ENCODE data around the gene PKP2. TPM values are rescaled to one million over a fixed set of nuclear protein-coding genes. Genes with fewer than 3 reads are reported as not detected.

PKP2 gene
- total RNA-seq, 2 donors from 2014 or later = 0.12 to 0.39 TPM

DNA sequence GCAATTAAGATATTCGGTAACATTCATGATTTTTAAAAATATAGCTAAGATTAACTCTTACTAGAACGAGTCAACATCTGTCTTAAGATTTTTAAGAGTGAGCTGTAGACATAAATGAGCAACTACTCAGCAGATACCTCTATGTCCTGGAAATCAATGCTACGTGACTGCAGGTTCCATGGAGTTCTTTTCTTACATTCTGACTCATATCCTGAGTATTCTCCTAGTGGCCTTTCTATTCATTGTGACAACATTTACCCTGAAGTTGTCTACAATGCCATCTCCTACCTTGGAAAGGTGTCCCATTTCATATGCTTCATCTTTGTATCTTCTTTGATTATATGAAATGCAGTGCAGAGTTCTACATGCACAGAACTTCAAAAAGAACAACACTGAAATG is 59.9 kb downstream of the PKP2 start:
- no peaks in the 10 kb centered on the region for H3K27me3 Mint-ChIP-seq (ENCODE audit: low read depth)
- ATAC-seq (replicated peaks in 1 of 2) (no peak), DNase-seq (no peak)
- no peak overlapping the region for H3K27ac Mint-ChIP-seq
- no peaks in the 10 kb centered on the region for H3K36me3 Mint-ChIP-seq (ENCODE audit: insufficient read depth in 2 of 2)
- no peaks in the 10 kb centered on the region for H3K4me1 Mint-ChIP-seq (ENCODE audit: low read depth)
- H3K9me3 Mint-ChIP-seq = no peaks in the 10 kb centered on the region
- H3K4me3 Mint-ChIP-seq = no peak overlapping the region

DNA sequence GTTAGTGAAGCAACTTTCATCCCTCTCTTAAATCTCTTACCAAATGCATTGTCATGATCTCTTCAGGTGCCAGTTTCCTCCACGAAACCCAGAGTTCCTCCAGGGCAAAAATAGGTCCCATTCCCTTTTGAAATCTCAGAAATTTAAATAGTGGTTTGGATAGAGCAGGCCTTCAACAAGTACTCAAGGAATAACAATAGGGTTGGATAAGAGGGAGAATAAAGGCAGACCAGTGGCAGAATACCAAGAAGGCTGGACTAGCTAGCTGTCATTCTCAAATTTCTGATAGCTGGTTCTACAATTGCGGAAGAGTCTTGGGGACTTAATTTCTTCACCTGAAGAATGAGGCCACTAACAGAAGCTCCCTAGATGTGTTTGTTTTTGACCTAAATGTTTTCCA is 62.5 kb downstream of the PKP2 start:
- no peaks in the 10 kb centered on the region for H3K9me3 Mint-ChIP-seq
- H3K36me3 Mint-ChIP-seq (ENCODE audit: insufficient read depth in 2 of 2) = no peaks in the 10 kb centered on the region
- H3K27ac Mint-ChIP-seq = no peak overlapping the region
- no peaks in the 10 kb centered on the region for H3K4me1 Mint-ChIP-seq (ENCODE audit: low read depth)
- H3K4me3 Mint-ChIP-seq = no peak overlapping the region
- ATAC-seq (replicated peaks in 1 of 2) (no peak), DNase-seq (no peak)
- H3K27me3 Mint-ChIP-seq (ENCODE audit: low read depth) = no peaks in the 10 kb centered on the region

DNA sequence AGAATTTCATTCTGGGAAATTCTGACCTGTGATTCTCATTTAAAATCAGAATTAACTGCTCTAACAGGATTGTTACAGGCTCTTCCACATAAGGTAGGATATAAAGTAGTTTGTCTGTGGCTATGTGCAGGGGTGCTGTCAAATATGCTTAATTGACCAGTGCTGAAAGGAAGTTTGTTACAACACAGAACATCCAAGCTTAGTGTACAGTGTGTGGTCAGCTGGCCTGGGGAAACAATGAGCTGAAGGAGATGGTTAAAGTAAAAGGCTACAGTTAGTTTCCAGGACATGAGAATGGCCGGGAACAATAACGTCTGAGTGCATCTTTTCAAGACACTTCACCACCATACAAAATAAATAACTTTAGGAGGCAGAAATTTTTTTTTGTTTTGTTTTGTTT is 68.0 kb downstream of the PKP2 start:
- Mint-ChIP-seq H3K27me3 (ENCODE audit: low read depth) (no peaks in the 10 kb centered on the region), H3K9me3 (no peaks in the 10 kb centered on the region), H3K4me3 (no peak overlapping the region), H3K27ac (no peak overlapping the region), H3K36me3 (ENCODE audit: insufficient read depth in 2 of 2) (no peaks in the 10 kb centered on the region), H3K4me1 (ENCODE audit: low read depth) (no peaks in the 10 kb centered on the region)
- DNase-seq (no peak), ATAC-seq (replicated peaks in 1 of 2) (no peak)

DNA sequence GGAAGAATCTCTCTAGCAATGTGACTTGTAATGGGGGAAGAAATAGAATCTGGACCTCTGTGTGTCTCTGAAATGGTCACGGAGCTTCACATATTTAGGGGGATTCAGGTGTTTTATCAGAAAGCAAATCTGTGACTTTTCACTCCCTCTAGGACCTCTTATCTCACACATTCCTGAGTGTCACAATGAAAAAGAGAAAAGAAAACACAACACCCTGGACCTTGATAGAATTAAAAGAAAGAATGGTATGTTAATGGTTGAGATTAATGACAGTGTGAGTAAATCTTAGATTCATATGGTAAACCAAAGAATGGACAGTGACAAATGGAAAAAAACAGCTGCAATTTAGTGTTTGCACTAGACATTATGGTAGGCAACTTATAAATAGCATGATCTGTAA is 68.5 kb downstream of the PKP2 start:
- DNase-seq (no peak), ATAC-seq (replicated peaks in 1 of 2) (no peak)
- Mint-ChIP-seq H3K9me3 (no peaks in the 10 kb centered on the region), H3K4me3 (no peak overlapping the region), H3K27ac (no peak overlapping the region), H3K4me1 (ENCODE audit: low read depth) (no peaks in the 10 kb centered on the region), H3K27me3 (ENCODE audit: low read depth) (no peaks in the 10 kb centered on the region), H3K36me3 (ENCODE audit: insufficient read depth in 2 of 2) (no peaks in the 10 kb centered on the region)

DNA sequence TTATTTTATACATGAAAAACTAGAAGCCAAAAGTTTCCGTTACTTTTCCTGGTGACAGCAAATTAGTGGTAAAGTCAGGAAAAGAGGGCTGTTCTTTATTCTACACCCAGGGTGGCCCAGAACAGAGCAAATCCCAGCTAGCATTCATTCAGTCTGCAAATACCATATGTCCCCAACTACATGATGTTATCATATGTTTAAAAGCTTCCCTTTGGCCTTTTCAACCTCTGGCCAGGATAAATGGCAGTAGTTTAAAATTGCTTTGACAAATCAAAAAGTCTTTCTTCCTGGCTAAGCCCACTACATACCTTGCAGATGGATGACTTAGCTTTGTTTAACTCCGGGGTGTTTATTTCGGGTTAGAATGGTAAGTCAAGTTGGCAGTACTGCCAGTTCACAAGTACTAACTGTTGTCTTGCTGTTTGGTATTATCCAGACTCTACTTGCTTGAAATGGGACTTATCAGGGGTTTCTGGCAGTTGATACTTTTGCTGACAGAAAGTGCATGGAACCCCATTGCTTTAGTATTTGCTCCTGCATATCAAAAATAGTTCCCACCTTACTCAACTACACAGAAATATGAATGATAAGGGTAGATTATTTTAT is 69.7 kb downstream of the PKP2 start:
- H3K36me3 Mint-ChIP-seq (ENCODE audit: insufficient read depth in 2 of 2) = no peaks in the 10 kb centered on the region
- no peaks in the 10 kb centered on the region for H3K4me1 Mint-ChIP-seq (ENCODE audit: low read depth)
- ATAC-seq (replicated peaks in 1 of 2) = no peak
- no peaks in the 10 kb centered on the region for H3K9me3 Mint-ChIP-seq
- no peak overlapping the region for H3K4me3 Mint-ChIP-seq
- DNase-seq = no peak
- no peak overlapping the region for H3K27ac Mint-ChIP-seq
- no peaks in the 10 kb centered on the region for H3K27me3 Mint-ChIP-seq (ENCODE audit: low read depth)

DNA sequence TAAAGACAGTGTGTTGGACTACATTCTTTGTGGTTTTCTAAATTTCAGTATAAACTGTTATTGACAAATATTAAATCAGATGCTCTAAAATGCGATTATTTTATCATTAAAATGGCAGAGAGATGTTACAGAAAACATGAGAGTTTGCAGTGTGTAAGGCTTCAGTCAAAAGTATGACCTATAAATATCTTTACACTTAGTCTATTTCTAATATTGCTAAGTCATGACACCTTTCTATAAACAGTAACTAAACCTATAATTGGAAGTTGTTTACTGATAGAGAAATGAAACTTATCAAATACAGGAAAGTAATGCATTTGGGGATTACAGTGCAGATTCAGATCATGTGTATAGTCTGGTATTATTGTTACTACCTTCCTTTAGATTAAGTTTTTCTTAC is 72.0 kb downstream of the PKP2 start:
- no peaks in the 10 kb centered on the region for H3K4me1 Mint-ChIP-seq (ENCODE audit: low read depth)
- H3K4me3 Mint-ChIP-seq = no peak overlapping the region
- no peaks in the 10 kb centered on the region for H3K9me3 Mint-ChIP-seq
- ATAC-seq (replicated peaks in 1 of 2) (no peak), DNase-seq (no peak)
- H3K36me3 Mint-ChIP-seq (ENCODE audit: insufficient read depth in 2 of 2) = no peaks in the 10 kb centered on the region
- no peaks in the 10 kb centered on the region for H3K27me3 Mint-ChIP-seq (ENCODE audit: low read depth)
- no peak overlapping the region for H3K27ac Mint-ChIP-seq

DNA sequence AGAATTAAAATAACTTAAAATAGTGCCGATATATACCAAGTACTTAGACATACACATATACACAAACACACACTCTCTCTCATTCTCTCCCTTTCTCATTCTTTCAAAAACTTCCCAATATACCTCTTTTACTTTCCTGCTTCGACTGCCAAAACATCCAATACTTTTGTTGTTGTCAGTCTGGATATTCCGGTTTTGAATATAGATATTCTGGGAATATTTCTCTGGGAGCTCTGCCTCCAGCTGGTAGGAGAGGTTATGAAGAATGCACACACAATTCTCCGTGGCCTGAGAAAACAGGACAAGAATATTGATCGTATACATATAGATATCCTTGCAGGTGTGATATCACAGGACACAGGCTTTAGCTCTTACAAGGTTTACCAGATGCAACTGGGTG is 74.2 kb downstream of the PKP2 start:
- DNase-seq (no peak), ATAC-seq (replicated peaks in 1 of 2) (no peak)
- no peaks in the 10 kb centered on the region for H3K9me3 Mint-ChIP-seq
- H3K4me3 Mint-ChIP-seq = no peak overlapping the region
- H3K27me3 Mint-ChIP-seq (ENCODE audit: low read depth) = peaks cover under 1% of the 10 kb centered on the region
- H3K27ac Mint-ChIP-seq = no peak overlapping the region
- H3K36me3 Mint-ChIP-seq (ENCODE audit: insufficient read depth in 2 of 2) = no peaks in the 10 kb centered on the region
- H3K4me1 Mint-ChIP-seq (ENCODE audit: low read depth) = no peaks in the 10 kb centered on the region

DNA sequence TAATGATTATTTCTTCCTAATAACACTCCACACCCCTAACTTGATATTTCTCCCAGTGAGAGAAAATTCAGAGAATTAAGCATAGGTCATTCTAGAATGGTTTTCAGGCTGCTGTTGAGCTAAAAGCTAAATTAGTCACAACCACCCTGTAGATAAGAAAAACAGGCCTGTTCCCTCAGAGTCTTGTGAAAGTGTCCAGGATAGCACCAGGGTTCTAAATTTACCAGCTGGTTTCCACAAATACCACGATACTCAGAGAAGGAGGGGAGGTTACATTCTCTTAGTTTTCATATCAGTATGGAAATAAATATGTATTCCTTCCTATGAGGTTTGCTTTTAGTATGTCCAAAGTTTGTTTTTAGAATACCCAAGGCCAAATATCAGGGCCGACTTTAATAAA is 74.9 kb downstream of the PKP2 start:
- no peak overlapping the region for H3K4me3 Mint-ChIP-seq
- no peak for DNase-seq
- H3K9me3 Mint-ChIP-seq = no peaks in the 10 kb centered on the region
- ATAC-seq (replicated peaks in 1 of 2) = no peak
- H3K36me3 Mint-ChIP-seq (ENCODE audit: insufficient read depth in 2 of 2) = no peaks in the 10 kb centered on the region
- H3K27ac Mint-ChIP-seq = no peak overlapping the region
- H3K4me1 Mint-ChIP-seq (ENCODE audit: low read depth) = no peaks in the 10 kb centered on the region
- peaks cover 5% of the 10 kb centered on the region for H3K27me3 Mint-ChIP-seq (ENCODE audit: low read depth)

DNA sequence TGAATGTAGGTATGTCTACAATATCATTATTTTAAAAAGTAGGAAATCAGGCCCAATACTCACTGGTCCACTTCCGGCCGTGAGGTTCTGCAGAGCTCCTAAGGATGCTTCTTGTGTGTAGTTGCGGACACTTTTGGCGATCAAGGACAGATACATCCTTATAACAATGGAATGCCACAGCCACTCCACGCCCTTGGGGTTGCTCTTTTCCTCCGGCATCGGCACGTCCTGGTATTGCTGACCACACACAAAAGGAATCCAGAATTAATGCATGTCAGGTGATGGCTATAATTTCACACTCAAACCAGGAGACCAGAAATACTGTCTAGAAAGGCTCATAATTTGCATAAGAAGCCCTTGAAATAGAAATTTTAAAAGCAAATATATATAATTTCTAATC is 75.3 kb downstream of the PKP2 start:
- no peak for ATAC-seq (replicated peaks in 1 of 2)
- H3K36me3 Mint-ChIP-seq (ENCODE audit: insufficient read depth in 2 of 2) = no peaks in the 10 kb centered on the region
- H3K9me3 Mint-ChIP-seq = no peaks in the 10 kb centered on the region
- H3K4me1 Mint-ChIP-seq (ENCODE audit: low read depth) = no peaks in the 10 kb centered on the region
- H3K27ac Mint-ChIP-seq = no peak overlapping the region
- H3K27me3 Mint-ChIP-seq (ENCODE audit: low read depth) = peaks cover 5% of the 10 kb centered on the region
- no peak overlapping the region for H3K4me3 Mint-ChIP-seq
- DNase-seq = no peak

DNA sequence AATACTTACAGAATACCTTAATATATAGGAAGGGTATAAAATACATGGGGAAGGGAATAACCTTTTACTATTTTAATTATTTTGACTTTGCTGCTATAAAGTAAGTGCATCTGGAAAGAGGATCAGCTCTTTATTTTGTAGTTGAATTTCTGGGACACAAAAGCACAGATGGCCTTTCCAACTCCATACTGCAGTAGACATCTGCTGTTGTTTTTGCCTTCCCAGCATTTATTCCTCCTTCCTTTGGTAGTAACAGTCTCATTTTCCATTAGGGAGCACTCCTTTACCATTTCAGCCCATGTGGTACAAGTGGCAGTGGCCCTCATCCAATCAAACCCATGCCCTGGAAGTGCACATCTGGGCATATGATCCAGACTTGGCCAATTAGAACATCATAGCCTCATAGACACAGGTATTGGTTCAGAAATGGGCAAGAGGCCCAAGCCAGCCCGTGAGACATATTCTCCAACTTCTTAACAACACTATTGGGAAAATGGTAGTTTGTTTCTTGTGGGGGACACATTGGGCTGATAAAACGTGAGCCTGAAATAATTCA is 76.1 kb downstream of the PKP2 start:
- Mint-ChIP-seq H3K4me1 (ENCODE audit: low read depth) (no peaks in the 10 kb centered on the region), H3K27me3 (ENCODE audit: low read depth) (peaks cover 5% of the 10 kb centered on the region), H3K4me3 (no peak overlapping the region), H3K36me3 (ENCODE audit: insufficient read depth in 2 of 2) (no peaks in the 10 kb centered on the region), H3K9me3 (no peaks in the 10 kb centered on the region), H3K27ac (no peak overlapping the region)
- DNase-seq = no peak
- ATAC-seq (replicated peaks in 1 of 2) = no peak

DNA sequence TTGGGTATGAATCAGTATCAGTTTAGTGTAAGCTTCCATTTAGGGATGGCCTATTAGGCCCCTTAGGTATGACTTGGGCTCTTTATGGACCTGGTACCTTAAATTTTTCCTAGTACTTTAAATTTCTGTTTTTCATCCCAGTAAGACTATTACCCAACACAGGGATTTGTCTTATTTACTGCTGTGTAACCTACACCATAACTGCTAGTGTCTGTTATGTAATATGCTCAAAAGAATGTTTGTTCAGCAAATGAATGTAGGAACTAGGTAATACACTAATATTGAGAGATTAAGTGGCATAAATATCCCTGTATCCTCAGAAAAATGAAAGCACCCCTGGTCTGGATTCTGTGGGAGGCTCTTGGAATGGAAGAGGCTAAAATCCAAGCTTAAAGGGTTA is 77.2 kb downstream of the PKP2 start:
- Mint-ChIP-seq H3K4me1 (ENCODE audit: low read depth) (no peaks in the 10 kb centered on the region), H3K27ac (no peak overlapping the region), H3K9me3 (no peaks in the 10 kb centered on the region), H3K36me3 (ENCODE audit: insufficient read depth in 2 of 2) (no peaks in the 10 kb centered on the region), H3K4me3 (no peak overlapping the region), H3K27me3 (ENCODE audit: low read depth) (peaks cover 5% of the 10 kb centered on the region)
- DNase-seq (no peak), ATAC-seq (replicated peaks in 1 of 2) (no peak)

DNA sequence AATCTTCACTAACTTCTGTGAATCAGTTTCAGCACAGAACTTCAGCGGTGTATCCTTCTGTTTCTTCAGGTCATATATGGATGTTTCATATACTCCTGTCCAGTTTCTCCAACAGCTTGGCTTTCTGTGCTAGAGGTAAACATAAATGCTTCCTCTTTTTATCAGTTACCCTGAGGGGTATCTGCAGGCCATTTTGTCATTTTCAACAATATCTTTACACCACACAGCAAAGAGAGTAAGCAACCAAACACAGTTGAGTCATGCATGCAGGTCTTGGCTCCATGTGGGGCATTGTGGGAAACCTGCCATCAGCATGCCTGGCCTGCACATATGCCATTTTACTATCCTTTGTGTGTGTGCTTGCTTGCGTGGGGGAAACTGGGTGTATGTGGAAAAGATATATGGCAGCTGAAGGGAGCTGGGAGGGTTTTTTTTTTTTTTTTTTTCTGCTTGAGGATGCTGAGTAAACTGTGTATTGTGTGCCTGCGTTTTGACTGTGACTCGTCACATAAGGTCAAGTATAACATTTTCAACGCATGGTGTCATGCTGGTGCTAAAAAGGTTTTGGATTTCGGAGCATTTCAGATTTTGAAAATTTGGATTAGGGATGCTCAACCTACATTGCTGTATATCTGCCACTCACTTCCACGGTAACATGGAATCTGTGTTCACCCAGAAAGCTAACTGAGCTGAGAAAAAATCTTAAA is 84.7 kb downstream of the PKP2 start:
- Mint-ChIP-seq H3K27ac (no peak overlapping the region), H3K4me3 (no peak overlapping the region), H3K4me1 (ENCODE audit: low read depth) (no peaks in the 10 kb centered on the region), H3K36me3 (ENCODE audit: insufficient read depth in 2 of 2) (peaks cover 2% of the 10 kb centered on the region in 2 donors), H3K27me3 (ENCODE audit: low read depth) (no peaks in the 10 kb centered on the region), H3K9me3 (peaks cover 8 to 11% of the 10 kb centered on the region in 2 donors)
- DNase-seq = no peak
- ATAC-seq (replicated peaks in 1 of 2) = no peak

DNA sequence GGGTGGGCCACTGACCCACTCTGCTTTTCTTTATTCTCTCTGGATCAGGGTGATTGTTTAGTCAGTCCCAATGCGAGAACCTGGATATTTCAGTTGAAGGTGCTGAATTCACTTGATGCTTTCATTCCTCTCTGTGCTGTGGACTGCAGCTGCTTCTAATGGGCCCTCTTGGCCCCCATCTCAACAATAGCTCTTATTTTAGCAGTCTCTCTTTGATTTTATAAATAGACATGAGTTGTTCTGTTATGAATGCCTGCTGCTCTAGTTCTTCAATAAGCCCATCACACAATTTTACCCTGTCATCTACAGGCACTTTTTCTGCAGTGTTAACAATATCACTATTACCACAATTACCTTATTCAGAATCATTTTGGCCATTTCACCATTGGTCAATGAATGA is 86.7 kb downstream of the PKP2 start:
- Mint-ChIP-seq H3K27ac (no peak overlapping the region), H3K4me3 (no peak overlapping the region), H3K27me3 (ENCODE audit: low read depth) (no peaks in the 10 kb centered on the region), H3K36me3 (ENCODE audit: insufficient read depth in 2 of 2) (peaks cover 2% of the 10 kb centered on the region in 2 donors), H3K9me3 (peaks cover 8 to 13% of the 10 kb centered on the region in 2 donors), H3K4me1 (ENCODE audit: low read depth) (no peaks in the 10 kb centered on the region)
- ATAC-seq (replicated peaks in 1 of 2) (no peak), DNase-seq (no peak)

DNA sequence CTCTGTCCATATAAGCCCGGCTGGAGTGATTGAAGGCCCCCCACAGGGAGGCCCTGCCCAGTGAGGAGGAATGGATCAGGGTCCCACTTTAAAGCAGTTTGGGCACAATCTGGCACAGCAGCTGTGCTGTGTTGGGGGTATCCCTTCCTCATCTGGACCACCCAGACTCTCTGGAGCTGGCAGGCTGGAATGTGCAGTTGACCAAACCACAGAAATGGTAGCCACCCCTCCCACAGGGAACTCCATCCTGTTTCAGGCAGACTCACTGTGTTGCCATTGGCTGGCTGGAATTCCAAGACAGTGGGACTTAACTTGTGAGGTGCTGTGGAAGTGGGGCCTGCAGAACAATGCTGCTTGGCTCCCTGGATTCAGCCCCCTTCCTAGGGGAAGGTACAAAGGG is 87.4 kb downstream of the PKP2 start:
- ATAC-seq (replicated peaks in 1 of 2) = no peak
- Mint-ChIP-seq H3K27me3 (ENCODE audit: low read depth) (no peaks in the 10 kb centered on the region), H3K4me3 (no peak overlapping the region), H3K27ac (no peak overlapping the region), H3K4me1 (ENCODE audit: low read depth) (no peaks in the 10 kb centered on the region), H3K36me3 (ENCODE audit: insufficient read depth in 2 of 2) (peaks cover 2% of the 10 kb centered on the region in 2 donors), H3K9me3 (peaks cover 8 to 13% of the 10 kb centered on the region in 2 donors)
- DNase-seq = no peak
